HK-2 (cell line): ENCODE results near the gene MAML2.

Experiments used
- DNase-seq: peaks from one replicate; pipeline ENCODE4 v3.0.0-alpha.2; 2018; ENCODE audit not compliant: unreplicated experiment

Gene MAML2

GRCh38 chr11:96155627-96156378 lies 187.2 kb downstream of the MAML2 start:
- peak; percentile 83 for DNase-seq

- peak; percentile 14 for DNase-seq
These were observed 188.0 kb downstream of the MAML2 start for GRCh38 chr11:96154802-96155520.

- DNase-seq, result no peak
These were observed 190.4 kb downstream of the MAML2 start for GRCh38 chr11:96152623-96153022.

- no peak for DNase-seq
These were observed 191.5 kb downstream of the MAML2 start for GRCh38 chr11:96151501-96151900.

GRCh38 chr11:96150609-96151008 lies 192.4 kb downstream of the MAML2 start:
- DNase-seq, result no peak

- no peak for DNase-seq
These were observed 193.0 kb downstream of the MAML2 start for GRCh38 chr11:96149743-96150555.

- DNase-seq, result no peak
These were observed 195.0 kb downstream of the MAML2 start for GRCh38 chr11:96147906-96148486.

GRCh38 chr11:96147186-96147585 lies 195.8 kb downstream of the MAML2 start:
- DNase-seq, result no peak

GRCh38 chr11:96146765-96147164 lies 196.2 kb downstream of the MAML2 start:
- DNase-seq, result no peak

GRCh38 chr11:96145163-96145585 lies 197.8 kb downstream of the MAML2 start:
- no peak for DNase-seq

- DNase-seq, result no peak
These were observed 198.4 kb downstream of the MAML2 start for GRCh38 chr11:96144553-96144952.

GRCh38 chr11:96143041-96143521 lies 199.9 kb downstream of the MAML2 start:
- no peak for DNase-seq

GRCh38 chr11:96141626-96142025 lies 201.4 kb downstream of the MAML2 start:
- DNase-seq, result no peak

- no peak for DNase-seq
These were observed 203.3 kb downstream of the MAML2 start for GRCh38 chr11:96139691-96140090.

GRCh38 chr11:96137373-96137772 lies 205.6 kb downstream of the MAML2 start:
- no peak for DNase-seq

GRCh38 chr11:96136613-96137298 lies 206.2 kb downstream of the MAML2 start:
- DNase-seq, result no peak

- DNase-seq, result no peak
These were observed 208.4 kb downstream of the MAML2 start for GRCh38 chr11:96134602-96135001.

GRCh38 chr11:96132437-96132836 lies 210.6 kb downstream of the MAML2 start:
- DNase-seq, result no peak

GRCh38 chr11:96130061-96130620 lies 212.9 kb downstream of the MAML2 start:
- DNase-seq, result no peak

- no peak for DNase-seq
These were observed 215.4 kb downstream of the MAML2 start for GRCh38 chr11:96127596-96127959.
